ENCODE measurements around the gene POLR1F.

The POLR1F gene

DNA sequence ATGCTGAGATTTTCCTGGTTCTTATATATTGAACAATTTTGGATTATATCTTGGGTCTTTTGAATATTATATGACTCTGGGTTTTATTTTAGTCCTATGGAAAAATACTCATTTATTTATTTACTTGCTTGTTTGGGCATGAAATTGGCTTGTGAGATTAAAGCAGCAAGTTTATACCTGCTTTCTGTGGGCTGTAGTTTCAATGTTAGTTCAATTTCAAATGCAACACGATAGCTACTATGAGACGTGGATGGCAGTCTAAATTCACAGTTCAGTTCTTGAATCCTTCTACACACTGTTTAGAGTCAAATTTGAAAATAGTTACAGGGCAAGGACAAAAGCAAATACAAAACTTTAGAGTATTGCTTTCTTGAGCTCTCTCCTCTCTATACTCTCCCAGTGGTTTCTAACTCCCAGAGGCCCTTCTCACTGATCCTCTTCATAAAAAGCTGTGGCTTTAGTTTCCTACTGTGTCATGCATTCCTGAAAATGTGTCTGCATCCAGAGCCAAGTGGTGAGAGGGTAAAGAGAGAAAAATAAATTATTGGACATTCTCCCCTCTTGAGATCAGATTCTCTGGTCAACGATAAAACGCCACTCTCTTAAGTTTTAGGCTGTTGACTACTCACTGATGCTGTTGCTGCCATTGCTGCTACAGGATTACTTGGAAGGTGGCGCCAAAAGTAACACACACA lies 34.4 kb downstream of the POLR1F start:
- no peak for DNase-seq

GRCh38 chr7:19670806-19671205 lies 38.0 kb downstream of the POLR1F start:
- DNase-seq, result no peak

GRCh38 chr7:19665399-19666008 lies 43.3 kb downstream of the POLR1F start:
- DNase-seq, result no peak

DNA sequence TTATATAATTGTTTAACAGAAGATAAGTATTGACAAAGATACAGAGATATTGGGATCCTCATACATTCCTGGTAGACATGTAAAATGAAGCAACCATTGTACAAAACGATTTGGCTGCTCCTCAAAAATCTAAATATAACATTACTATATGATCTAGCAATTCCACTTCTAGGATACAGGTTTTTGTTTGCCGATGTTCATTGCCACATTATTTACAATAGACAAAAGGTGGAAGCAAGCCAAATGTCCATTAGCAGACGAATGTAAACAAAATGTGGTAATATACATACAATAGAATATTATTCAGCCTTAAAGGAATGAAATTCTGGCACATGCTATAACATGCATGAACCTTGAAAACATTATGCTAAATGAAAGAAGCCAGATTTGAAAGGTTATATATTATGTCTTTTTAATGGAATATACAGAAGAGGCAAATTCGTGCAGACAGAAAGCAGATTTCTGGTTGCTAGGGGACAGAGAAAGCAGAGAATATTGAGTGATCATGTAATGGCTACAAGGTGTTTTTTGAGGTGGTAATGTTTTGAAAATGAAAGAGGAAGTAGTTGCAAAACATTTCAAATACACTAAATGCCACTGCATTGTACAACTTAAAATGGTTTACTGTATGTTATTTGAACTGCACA lies 44.9 kb downstream of the POLR1F start:
- DNase-seq, result no peak

- DNase-seq, result no peak
Measured at GRCh38 chr7:19648791-19649190, 60.0 kb downstream of the POLR1F start.
